ENCODE results near the gene IRF7.

The IRF7 gene

GRCh38 chr11:612201-612960 lies 3.4 kb downstream of the IRF7 start:
- DNase-seq (ENCODE audit: low read depth, low spot score), result no peak
- H3K4me3 ChIP-seq (ENCODE audit: low read length), result no peak overlapping the region

- DNase-seq (ENCODE audit: low read depth, low spot score), result no peak
- no peak overlapping the region for H3K4me3 ChIP-seq (ENCODE audit: low read length)
Measured at GRCh38 chr11:611001-611996, 4.5 kb downstream of the IRF7 start.

DNA sequence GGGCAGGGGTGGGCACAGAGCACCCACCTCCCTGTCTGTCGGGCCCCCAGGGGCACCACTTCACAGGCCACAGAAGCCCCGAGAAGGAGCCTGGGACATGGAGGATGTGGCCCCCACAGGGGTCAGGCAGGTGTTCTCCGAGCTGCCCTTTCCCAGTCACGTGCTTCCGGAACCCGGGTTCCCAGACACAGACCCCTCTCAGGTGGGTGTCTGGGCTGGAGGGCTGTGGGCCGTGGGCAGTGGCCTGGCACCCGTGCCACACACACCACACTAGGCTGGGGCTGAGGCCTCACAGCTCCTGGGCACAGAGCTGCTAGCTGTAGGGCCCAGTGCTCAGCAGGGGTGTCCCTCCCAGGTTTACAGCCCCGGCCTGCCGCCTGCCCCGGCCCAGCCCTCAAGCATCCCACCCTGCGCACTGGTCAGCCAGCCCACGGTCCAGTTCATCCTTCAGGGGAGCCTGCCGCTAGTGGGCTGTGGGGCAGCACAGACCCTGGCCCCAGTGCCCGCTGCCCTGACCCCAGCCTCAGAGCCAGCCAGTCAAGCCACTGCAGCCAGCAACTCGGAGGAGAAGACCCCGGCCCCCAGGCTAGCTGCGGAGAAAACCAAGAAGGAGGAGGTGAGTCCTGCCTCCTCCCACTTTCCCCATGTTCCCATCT lies 5.5 kb downstream of the IRF7 start:
- no peak overlapping the region for H3K4me3 ChIP-seq (ENCODE audit: low read length)
- no peak for DNase-seq (ENCODE audit: low read depth, low spot score)

- H3K4me3 ChIP-seq (ENCODE audit: low read length), result no peak overlapping the region
- no peak for DNase-seq (ENCODE audit: low read depth, low spot score)
Measured at GRCh38 chr11:609341-609811, 6.4 kb downstream of the IRF7 start.

- no peak overlapping the region for H3K4me3 ChIP-seq (ENCODE audit: low read length)
- no peak for DNase-seq (ENCODE audit: low read depth, low spot score)
Measured at GRCh38 chr11:608791-609251, 6.9 kb downstream of the IRF7 start.

GRCh38 chr11:607971-608659 lies 7.6 kb downstream of the IRF7 start:
- no peak for DNase-seq (ENCODE audit: low read depth, low spot score)
- no peak overlapping the region for H3K4me3 ChIP-seq (ENCODE audit: low read length)

DNA sequence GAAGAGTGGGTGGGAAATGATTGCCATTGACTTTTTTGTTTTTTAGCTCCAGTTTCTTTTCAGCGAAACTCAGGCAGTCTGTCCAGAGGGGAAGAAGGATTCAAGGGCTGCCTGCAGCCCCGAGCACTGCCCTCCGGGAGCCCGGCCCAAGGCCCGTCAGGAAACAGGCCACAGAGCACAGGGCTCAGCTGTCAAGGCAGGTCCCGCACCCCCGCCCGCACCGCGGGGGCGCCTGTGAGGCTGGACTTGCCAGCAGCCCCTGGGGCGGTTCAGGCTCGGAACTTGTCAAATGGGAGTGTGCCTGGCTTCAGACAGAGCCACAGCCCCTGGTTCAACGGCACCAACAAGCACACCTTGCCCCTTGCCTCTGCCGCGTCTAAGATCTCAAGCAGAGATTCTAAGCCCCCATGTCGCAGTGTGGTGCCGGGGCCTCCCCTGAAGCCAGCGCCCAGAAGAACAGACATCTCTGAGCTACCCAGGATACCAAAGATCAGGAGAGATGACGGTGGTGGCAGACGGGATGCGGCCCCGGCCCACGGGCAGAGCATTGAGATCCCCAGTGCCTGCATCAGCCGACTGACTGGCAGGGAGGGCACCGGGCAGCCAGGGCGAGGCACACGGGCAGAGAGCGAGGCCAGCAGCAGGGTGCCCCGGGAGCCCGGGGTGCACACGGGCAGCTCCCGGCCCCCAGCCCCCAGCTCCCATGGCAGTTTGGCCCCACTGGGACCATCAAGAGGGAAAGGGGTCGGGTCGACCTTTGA lies 8.6 kb downstream of the IRF7 start:
- DNase-seq (ENCODE audit: low read depth, low spot score), result no peak
- no peak overlapping the region for H3K4me3 ChIP-seq (ENCODE audit: low read length)

GRCh38 chr11:606245-606644 lies 9.5 kb downstream of the IRF7 start:
- no peak overlapping the region for H3K4me3 ChIP-seq (ENCODE audit: low read length)
- DNase-seq (ENCODE audit: low read depth, low spot score), result no peak

DNA sequence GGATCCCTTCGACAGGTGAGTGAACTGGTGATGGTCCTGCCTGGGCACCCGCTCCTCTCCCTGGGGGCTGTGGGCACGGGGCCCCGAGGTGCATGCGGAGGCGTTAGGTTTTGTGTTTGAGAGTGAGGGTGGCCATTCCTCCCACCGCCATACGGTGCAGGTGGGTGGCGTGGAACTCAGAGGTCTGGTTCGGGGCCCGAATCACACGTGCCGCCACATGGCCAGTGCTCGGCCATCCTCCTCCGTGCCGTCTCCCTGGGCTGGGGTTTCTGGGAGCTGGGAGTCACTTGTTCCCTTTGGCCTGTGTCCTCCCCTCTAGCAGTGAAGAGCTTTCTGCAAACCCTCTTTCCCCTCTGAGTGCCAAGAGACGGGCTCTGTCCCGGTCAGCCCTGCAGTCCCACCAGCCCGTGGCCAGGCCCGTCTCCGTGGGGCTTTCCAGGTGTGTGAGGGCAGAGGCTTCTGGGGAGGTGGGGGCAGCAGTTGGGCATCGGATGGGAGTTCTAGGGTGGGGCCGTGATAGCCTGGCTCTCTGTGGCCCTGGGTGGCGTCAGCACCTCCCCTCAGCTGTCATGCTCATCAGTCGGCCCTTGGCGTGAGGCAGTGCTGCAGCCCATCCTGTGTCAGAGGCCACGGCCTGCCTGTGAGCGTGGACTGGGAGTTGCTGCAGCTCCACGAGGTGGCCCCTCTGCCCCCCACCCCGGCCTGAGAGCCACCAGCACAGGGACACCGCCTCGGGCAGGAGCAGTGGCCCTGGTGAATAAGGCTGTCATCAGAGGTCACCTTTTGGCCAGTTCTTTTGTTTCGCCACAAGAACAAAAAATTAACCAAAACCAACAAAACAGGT lies 10.2 kb downstream of the IRF7 start:
- no peak overlapping the region for H3K4me3 ChIP-seq (ENCODE audit: low read length)
- DNase-seq (ENCODE audit: low read depth, low spot score), result no peak

GRCh38 chr11:603154-603553 lies 12.6 kb downstream of the IRF7 start:
- DNase-seq (ENCODE audit: low read depth, low spot score), result no peak

DNA sequence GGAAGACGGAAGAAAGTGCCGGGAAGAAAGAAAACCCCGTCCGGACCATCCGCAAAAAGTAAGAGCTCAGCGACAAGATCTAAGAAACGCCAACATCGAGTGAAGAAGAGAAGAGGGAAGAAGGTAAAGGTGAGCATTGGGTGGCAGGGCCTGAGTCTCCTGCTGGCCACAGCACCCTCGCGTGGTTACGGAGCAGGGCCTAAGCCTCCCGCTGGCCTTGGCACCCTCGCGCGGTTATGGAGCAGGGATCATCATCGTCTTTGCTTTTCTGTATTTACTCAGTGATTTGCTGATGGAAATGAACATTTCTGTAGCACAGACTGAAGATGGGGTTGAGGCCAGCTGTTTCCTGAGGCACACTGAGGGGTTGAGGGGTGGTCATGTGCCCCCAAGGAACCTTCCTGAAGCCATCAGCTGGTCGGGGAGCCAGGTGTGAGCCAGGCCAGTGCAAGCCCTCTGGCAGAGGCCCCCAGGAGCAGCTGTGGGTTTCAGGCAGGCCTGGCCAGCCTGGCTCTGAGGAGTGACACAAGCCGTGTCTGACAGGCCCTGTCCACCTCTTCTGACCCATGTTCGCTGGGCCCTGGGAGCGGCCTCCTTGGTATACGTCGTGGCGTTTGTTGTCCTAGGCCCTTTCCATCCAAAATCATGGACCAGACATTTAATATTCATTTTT lies 14.0 kb downstream of the IRF7 start:
- DNase-seq (ENCODE audit: low read depth, low spot score), result no peak
- no peak overlapping the region for H3K4me3 ChIP-seq (ENCODE audit: low read length)

More at GRCh38 chr11:603154-603553, 12.6 kb downstream of the IRF7 start:
- no peak overlapping the region for H3K4me3 ChIP-seq (ENCODE audit: low read length)

- no peak for DNase-seq (ENCODE audit: low read depth, low spot score)
- no peak overlapping the region for H3K4me3 ChIP-seq (ENCODE audit: low read length)
Measured at GRCh38 chr11:598005-598680, 17.6 kb downstream of the IRF7 start.

DNA sequence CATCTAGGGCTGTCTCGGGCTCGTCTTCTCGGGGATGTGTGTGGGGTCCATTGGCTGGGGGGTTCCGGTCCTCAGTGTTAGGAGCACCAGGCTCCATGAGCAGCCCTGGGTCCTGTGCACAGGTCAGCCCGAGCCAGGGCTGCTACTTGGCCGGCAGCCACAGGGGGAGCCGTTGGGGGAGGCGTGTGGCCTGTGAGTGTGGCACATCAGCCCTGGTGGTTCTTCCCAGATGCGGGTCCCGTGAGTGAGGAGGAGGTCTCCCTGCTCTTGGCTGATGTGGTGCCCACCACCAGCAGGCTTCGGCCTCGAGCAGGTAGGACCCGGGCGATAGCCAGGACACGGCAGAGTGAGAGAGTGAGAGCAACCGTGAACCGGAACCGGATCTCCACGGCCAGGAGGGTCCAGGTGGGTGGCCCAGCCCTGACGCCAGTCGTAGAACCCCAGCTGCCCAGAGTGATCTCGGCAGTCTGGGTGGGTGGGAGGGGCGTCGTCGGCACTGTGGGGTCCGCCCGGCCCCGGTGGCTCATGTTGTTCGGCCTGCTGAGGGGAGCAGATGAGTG lies 18.5 kb downstream of the IRF7 start:
- H3K4me3 ChIP-seq (ENCODE audit: low read length), result no peak overlapping the region
- no peak for DNase-seq (ENCODE audit: low read depth, low spot score)

- DNase-seq (ENCODE audit: low read depth, low spot score), result no peak
Measured at GRCh38 chr11:596374-596773, 19.4 kb downstream of the IRF7 start.

DNA sequence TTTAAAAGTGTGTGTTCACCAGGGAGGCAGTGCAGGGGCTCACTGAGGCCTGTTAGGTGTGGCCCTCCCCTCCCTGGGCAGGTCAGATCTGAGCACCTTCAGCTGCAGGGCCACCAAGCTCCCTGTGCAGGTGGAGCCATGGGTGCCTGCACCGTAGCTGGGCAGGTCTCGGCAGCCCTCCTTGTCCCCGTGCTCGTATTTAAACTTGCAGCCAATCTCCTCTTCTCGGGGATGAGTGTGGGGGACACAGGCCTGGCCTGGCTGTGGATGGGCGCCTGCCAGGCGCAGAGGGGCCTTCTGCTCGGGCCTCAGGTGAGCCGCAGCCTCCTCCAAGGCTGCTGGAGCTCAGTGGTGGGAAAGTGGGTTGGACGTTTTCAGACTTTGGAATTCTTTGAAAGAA lies 20.4 kb downstream of the IRF7 start:
- DNase-seq (ENCODE audit: low read depth, low spot score), result no peak
- H3K4me3 ChIP-seq (ENCODE audit: low read length), result no peak overlapping the region

More at GRCh38 chr11:596374-596773, 19.4 kb downstream of the IRF7 start:
- H3K4me3 ChIP-seq (ENCODE audit: low read length), result no peak overlapping the region

- H3K4me3 ChIP-seq (ENCODE audit: low read length), result no peak overlapping the region
- no peak for DNase-seq (ENCODE audit: low read depth, low spot score)
Measured at GRCh38 chr11:593347-593746, 22.4 kb downstream of the IRF7 start.

All from Jurkat, Clone E6-1 (cell line).